Spleen (tissue), 11 donors: ENCODE data around the gene PRXL2B. TPM values are rescaled to one million over a fixed set of nuclear protein-coding genes. Genes with fewer than 3 reads are reported as not detected.

Source experiments
- DNase-seq: peaks from one replicate; pipeline ENCODE4 v3.0.0-alpha.2; 2020
- H3K27ac ChIP-seq, 8 donors: fragments of 200-600 bp; sonication (generic) in 7 of 8; 1 replicate in 4 of 8; 2 replicates in 4 of 8; pipeline versions ENCODE4 v1.5.0 to v1.8.0; 2016 to 2021; ENCODE audit warnings: inconsistent platforms in 4 of 8, mild to moderate bottlenecking in 4 of 8, moderate library complexity in 1 of 8
- H3K27me3 ChIP-seq, 7 donors: fragments of 200-600 bp; sonication (generic) in 6 of 7; replicated peaks in 1 of 7; 1 replicate in 4 of 7; 2 replicates in 3 of 7; pipeline versions ENCODE4 v1.5.0 to v1.8.0; 2016 to 2021; ENCODE audit warnings: inconsistent platforms in 3 of 7, mild to moderate bottlenecking in 1 of 7
- H3K36me3 ChIP-seq, 6 donors: fragments of 200-600 bp; sonication (generic) in 5 of 6; 1 replicate in 4 of 6; 2 replicates in 2 of 6; pipeline versions ENCODE4 v1.5.0 to v1.8.0; 2016 to 2021; ENCODE audit warnings: inconsistent platforms in 2 of 6
- H3K4me1 ChIP-seq, 6 donors: fragments of 200-600 bp; sonication (generic) in 5 of 6; 1 replicate in 3 of 6; 2 replicates in 3 of 6; pipeline versions ENCODE4 v1.5.0 to v1.8.0; 2016 to 2021; ENCODE audit warnings: inconsistent platforms in 3 of 6
- H3K4me3 ChIP-seq, 8 donors: fragments of 200-600 bp; sonication (generic) in 7 of 8; 1 replicate in 4 of 8; 2 replicates in 4 of 8; pipeline versions ENCODE4 v1.5.0 to v1.8.0; 2016 to 2021; ENCODE audit warnings: inconsistent platforms in 4 of 8, mild to moderate bottlenecking in 4 of 8, moderate library complexity in 2 of 8
- H3K9me3 ChIP-seq, 8 donors: fragments of 200-600 bp; sonication (generic) in 7 of 8; 1 replicate in 4 of 8; 2 replicates in 4 of 8; pipeline versions ENCODE4 v1.5.0 to v1.8.0; 2016 to 2021; ENCODE audit warnings: inconsistent platforms in 4 of 8
- CTCF ChIP-seq, 11 experiments: fragments of 200-600 bp in 7 of 11; fragments of 450-650 bp in 4 of 11; sonication (generic) in 4 of 11; IDR thresholded peaks in 8 of 11; conservative IDR thresholded peaks in 3 of 11; 1 replicate in 7 of 11; 2 replicates in 4 of 11; pipeline versions ENCODE4 v1.4.0 to v1.8.0; 2016 to 2021; ENCODE audit warnings: antibody characterized with exemption in 11 of 11, inconsistent platforms in 4 of 11, mild to moderate bottlenecking in 1 of 11
- POLR2A ChIP-seq, 3 donors: fragments of 450-650 bp; IDR thresholded peaks; one replicate each; pipeline ENCODE4 v1.5.1; 2017; ENCODE audit warnings: antibody characterized with exemption in 3 of 3, mild to moderate bottlenecking in 1 of 3
- POLR2AphosphoS5 ChIP-seq, 3 donors: sonication (generic); formaldehyde crosslinking; IDR thresholded peaks; one replicate each; pipeline ENCODE4 v1.5.1; 2017; ENCODE audit warnings: antibody characterized with exemption in 3 of 3
- WGBS, 5 donors: extraction: QIAGEN DNeasy Blood & Tissue Kit in 3 of 5; methylation state at CpG; one replicate each; pipeline versions ENCODE4 v1.1.5 to v1.1.7; 2013 to 2018; 5-methylcytosine and 5-hydroxymethylcytosine counted together
- intact Hi-C: fragments of 100-400 bp; cut with DNase I; formaldehyde crosslinking; loops from one replicate; pipeline ENCODE4 v1.15.0; 2023; ENCODE audit warnings: low total_unique reads
- polyA plus RNA-seq, 3 donors: library from polyadenylated mRNA; stranded (reverse); fragments of 200-250 nt; gene quantifications; one replicate each; pipeline ENCODE4 v1.2.1, GENCODE V29; 2013
- total RNA-seq, 7 donors: library from RNA; depleted of rRNA in 3 of 7; stranded (reverse); fragments of >200 nt in 3 of 7; fragmentation: NEBNext Ultra II Directional in 4 of 7; extraction: Animal tissue kit (Norgen Biotek cat#: 25700) in 4 of 7; gene quantifications; one replicate each; pipeline versions ENCODE4 v1.1.0 to v1.2.1, GENCODE V29; 2016 to 2021
- donor health status: healthy with polysubstance abuse.
- donor health status: DM: no; HTN: no; CAD: no; lungs with moderate emphysema.
- donor health status: DM: no; HTN: no; CAD: no.
- donor health status: Bipolar disorder and iron deficiency.
- donor health status: healthy.
- donor health status: DM: no; HTN: no; CAD: no.
- donor health status: DM: yes; HTN: yes; CAD: no.

PRXL2B gene
- total and polyA plus RNA-seq, 10 donors, result 10.7 to 43.0 (median 25.0) TPM

- Histone ChIP-seq H3K36me3 (no peaks in the 10 kb centered on the region), H3K4me1 (peaks cover 8 to 39% (median 21%) of the 10 kb centered on the region in 6 donors), H3K27ac (no peak overlapping the region), H3K4me3 (no peak overlapping the region), H3K27me3 (peaks cover 0 to 25% (median 0%) of the 10 kb centered on the region in 7 donors), H3K9me3 (peaks cover 0 to 15% (median 12%) of the 10 kb centered on the region in 8 donors)
- DNase-seq, result no peak
- TF ChIP-seq POLR2A (IDR thresholded peaks at IDR 0.05), result no peak
- no peak for TF ChIP-seq POLR2AphosphoS5 (IDR thresholded peaks at IDR 0.05)
- TF ChIP-seq CTCF (IDR thresholded peaks at IDR 0.05 in 8 of 11, conservative IDR thresholded peaks at IDR 0.05 in 3 of 11), result no peak
- WGBS, 5 donors, result 80 to 85% (median 81%) methylated on average over 26 of the region's 26 CpGs
- intact Hi-C loops, result loop anchor here (5.0 kb wide), 1 partner anchor 48 kb away; no protein-coding TSS in a partner anchor
Observed at GRCh38 chr1:2639607-2640521, 53.3 kb downstream of the PRXL2B start.

DNA sequence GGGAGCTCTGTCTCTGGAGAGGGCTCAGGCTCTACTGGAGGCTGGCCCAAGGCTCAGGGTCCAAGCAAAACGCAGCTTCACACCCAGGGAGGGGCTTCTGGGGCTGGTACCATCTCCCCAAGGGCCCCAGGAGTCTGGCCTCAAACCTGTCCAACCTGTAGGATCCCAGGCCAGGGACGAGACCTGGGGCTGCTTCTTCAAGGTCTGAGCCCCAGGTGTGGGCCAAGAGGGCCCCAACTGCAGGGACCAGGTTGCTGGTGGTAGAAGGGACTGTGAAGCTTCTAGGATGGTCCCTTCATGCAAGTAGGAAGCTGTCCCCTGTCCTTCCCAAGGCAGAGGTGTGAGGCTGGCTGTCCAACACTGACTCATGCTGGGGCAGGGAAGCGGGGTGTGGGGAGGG is 54.0 kb downstream of the PRXL2B start:
- H3K4me3 ChIP-seq, result no peak overlapping the region
- no peak for TF ChIP-seq CTCF (IDR thresholded peaks at IDR 0.05 in 8 of 11, conservative IDR thresholded peaks at IDR 0.05 in 3 of 11)
- no peak for TF ChIP-seq POLR2A (IDR thresholded peaks at IDR 0.05)
- TF ChIP-seq POLR2AphosphoS5 (IDR thresholded peaks at IDR 0.05), result no peak
- no peak for DNase-seq
- intact Hi-C loops, result loop anchor here (5.0 kb wide), 1 partner anchor 48 kb away; no protein-coding TSS in a partner anchor
- H3K4me1 ChIP-seq, result peaks cover 8 to 39% (median 21%) of the 10 kb centered on the region in 6 donors
- WGBS, 5 donors, result 60 to 93% (median 86%) methylated on average over 1 to 3 of the region's 3 CpGs
- H3K36me3 ChIP-seq, result no peaks in the 10 kb centered on the region
- no peak overlapping the region for H3K27ac ChIP-seq
- peaks cover 0 to 19% (median 0%) of the 10 kb centered on the region in 7 donors for H3K27me3 ChIP-seq
- peaks cover 0 to 15% (median 12%) of the 10 kb centered on the region in 8 donors for H3K9me3 ChIP-seq

Other genes starting within 250 kb of the PRXL2B start
- gene MORN1, start 195.2 kb upstream of the PRXL2B start, total RNA-seq, result 10 to 100 TPM in 2 of 7 donors, 1 to 10 TPM in 5; 5.9 to 13.5 (median 8.4) TPM
- gene MORN1, start 195.2 kb upstream of the PRXL2B start, polyA plus RNA-seq, result 1 to 10 TPM; 1.9 to 5.8 (median 2.2) TPM
- gene RER1, start 194.9 kb upstream of the PRXL2B start, total RNA-seq, result 100 to 1,000 TPM in 3 of 7 donors, 10 to 100 TPM in 4; 70.1 to 131 (median 91.8) TPM
- gene RER1, start 194.9 kb upstream of the PRXL2B start, polyA plus RNA-seq, result 10 to 100 TPM; 51.1 to 77.0 (median 68.7) TPM
- gene PEX10, start 174.2 kb upstream of the PRXL2B start, total RNA-seq, result 10 to 100 TPM; 10.2 to 18.9 (median 16.3) TPM
- gene PEX10, start 174.2 kb upstream of the PRXL2B start, polyA plus RNA-seq, result 10 to 100 TPM; 12.5 to 19.1 (median 13.0) TPM
- gene PLCH2, start 110.5 kb upstream of the PRXL2B start, total RNA-seq, result 10 to 100 TPM in 1 of 7 donors, 1 to 10 TPM in 6; 2.2 to 21.0 (median 9.5) TPM
- gene PLCH2, start 110.5 kb upstream of the PRXL2B start, polyA plus RNA-seq, result 10 to 100 TPM in 1 of 3 donors, 1 to 10 TPM in 2; 5.4 to 10.8 (median 6.5) TPM
- 10 to 100 TPM; 34.9 to 49.5 (median 47.6) TPM for gene PANK4, start 60.2 kb upstream of the PRXL2B start, total RNA-seq
- gene PANK4, start 60.2 kb upstream of the PRXL2B start, polyA plus RNA-seq, result 10 to 100 TPM; 13.8 to 30.6 (median 14.0) TPM
- under 1 TPM in 4 of 7 donors, not detected in 3; 0.36 to 0.54 (median 0.42) TPM for gene HES5, start 56.5 kb upstream of the PRXL2B start, total RNA-seq
- gene HES5, start 56.5 kb upstream of the PRXL2B start, polyA plus RNA-seq, result under 1 TPM in 1 of 3 donors, not detected in 2; 0.36 TPM
- gene TNFRSF14, start 30.4 kb upstream of the PRXL2B start, total RNA-seq, result 100 to 1,000 TPM; 146 to 203 (median 190) TPM
- 100 to 1,000 TPM; 167 to 366 (median 302) TPM for gene TNFRSF14, start 30.4 kb upstream of the PRXL2B start, polyA plus RNA-seq
- gene MMEL1, start 46.2 kb downstream of the PRXL2B start, total RNA-seq, result 1 to 10 TPM in 6 of 7 donors, not detected in 1; 1.9 to 4.6 (median 3.5) TPM
- gene MMEL1, start 46.2 kb downstream of the PRXL2B start, polyA plus RNA-seq, result 1 to 10 TPM; 2.5 to 6.4 (median 2.9) TPM
- 1 to 10 TPM in 6 of 7 donors, under 1 TPM in 1; 0.64 to 2.8 (median 1.8) TPM for gene TTC34, start 214.9 kb downstream of the PRXL2B start, total RNA-seq
- gene TTC34, start 214.9 kb downstream of the PRXL2B start, polyA plus RNA-seq, result under 1 TPM; 0.09 to 0.51 (median 0.13) TPM